K562 (cell line): ENCODE data around the gene BRAF. TPM values are rescaled to one million over a fixed set of nuclear protein-coding genes. Genes with fewer than 3 reads are reported as not detected.
A peak's percentile ranks its signal among the peaks of the same experiment; 100 is the strongest.

Experiments used
- ATF1 ChIP-seq, 2 experiments: fragments of 450-650 bp in 1 of 2; IDR thresholded peaks; 2 replicates each; pipeline ENCODE4 v1.6.1; 2016; ENCODE audit warnings: missing compliant biosample characterization in 1 of 2, missing genetic modification characterization in 1 of 2
- EHMT2 ChIP-seq: fragments of 450-650 bp; IDR thresholded peaks from 2 replicates; pipeline ENCODE4 v1.6.1; 2018; ENCODE audit warnings: antibody characterized with exemption
- EZH2 ChIP-seq: IDR thresholded peaks from 2 replicates; pipeline ENCODE4 v1.6.1; 2012; ENCODE audit warnings: low read depth, mild to moderate bottlenecking, inconsistent platforms, low read length, borderline replicate concordance
- FOSL1 ChIP-seq: fragments of 200-800 bp; sonication (Bioruptor generic); conservative IDR thresholded peaks from 2 replicates; pipeline ENCODE4 v1.6.1; 2016; ENCODE audit warnings: missing genetic modification characterization, missing compliant biosample characterization
- HDAC8 ChIP-seq: fragments of 450-650 bp; IDR thresholded peaks from 2 replicates; pipeline ENCODE4 v1.6.1; 2016; ENCODE audit warnings: mild to moderate bottlenecking, missing genetic modification characterization, moderate library complexity, missing compliant biosample characterization
- HMGXB4 ChIP-seq: sonication (generic); formaldehyde crosslinking; IDR thresholded peaks from 2 replicates; pipeline ENCODE4 v1.8.1; 2023; ENCODE audit warnings: mild to moderate bottlenecking, missing genetic modification reagents
- MAZ ChIP-seq, 2 experiments: fragments of 450-650 bp in 1 of 2; sonication (generic) in 1 of 2; formaldehyde crosslinking; IDR thresholded peaks in 1 of 2; conservative IDR thresholded peaks in 1 of 2; 2 replicates each; pipeline versions ENCODE4 v1.4.0 to v1.5.0; 2020; ENCODE audit warnings: mild to moderate bottlenecking in 1 of 2, missing genetic modification reagents in 1 of 2
- NUFIP1 ChIP-seq: fragments of 450-650 bp; IDR thresholded peaks from 2 replicates; pipeline ENCODE4 v1.6.1; 2018; ENCODE audit not compliant: partially characterized antibody
- POLR2A ChIP-seq: fragments of 450-650 bp; conservative IDR thresholded peaks from 2 replicates; pipeline ENCODE4 v1.6.1; 2016
- RBM14 ChIP-seq: fragments of 200-400 bp; formaldehyde crosslinking; IDR thresholded peaks from 2 replicates; pipeline ENCODE4 v1.6.1; 2018; ENCODE audit warnings: low read depth, mild to moderate bottlenecking, low read length, moderate library complexity, borderline replicate concordance; ENCODE audit not compliant: insufficient read depth
- RFX7 ChIP-seq: fragments of 250-450 bp; sonication (Bioruptor Pico); IDR thresholded peaks from 2 replicates; pipeline ENCODE4 v1.5.1; 2021; ENCODE audit warnings: mild to moderate bottlenecking
- SOX6 ChIP-seq: fragments of 450-650 bp; IDR thresholded peaks from 2 replicates; pipeline ENCODE4 v1.6.1; 2014; ENCODE audit warnings: mild to moderate bottlenecking
- ZEB2 ChIP-seq: fragments of 450-650 bp; IDR thresholded peaks from 2 replicates; pipeline ENCODE4 v1.6.1; 2016
- ZNF197 ChIP-seq: fragments of 200-800 bp; sonication (Bioruptor generic); IDR thresholded peaks from 2 replicates; pipeline ENCODE4 v1.6.1; 2016; ENCODE audit warnings: low read depth, missing genetic modification characterization, missing compliant biosample characterization
- ZNF436 ChIP-seq: fragments of 250-450, 450-650 bp; sonication (Bioruptor Pico); formaldehyde crosslinking; IDR thresholded peaks from 2 replicates; pipeline ENCODE4 v1.7.0; 2020; ENCODE audit warnings: mild to moderate bottlenecking
- ZNF507 ChIP-seq: conservative IDR thresholded peaks from 2 replicates; pipeline ENCODE4 v1.6.1; 2017; ENCODE audit warnings: missing genetic modification characterization, missing compliant biosample characterization
- polyA plus RNA-seq, 8 experiments: library from polyadenylated mRNA; depleted of rRNA in 4 of 8; stranded (reverse) in 5 of 8; unstranded in 3 of 8; fragments of >200 nt; fragmentation: Nextera tagmentation in 2 of 8; fragmentation: Illumina TruSeq in 1 of 8; extraction: Ambion mirVana in 2 of 8; extraction: Trizol in 1 of 8; gene quantifications; 2 replicates each; pipeline versions ENCODE4 v1.2.1 to v1.2.3, GENCODE V29; 2011 to 2014; ENCODE audit warnings: inconsistent platforms in 1 of 8, missing spikeins in 1 of 8
- total RNA-seq, 7 experiments: library from RNA; depleted of rRNA in 6 of 7; stranded (reverse); fragments of >200 nt in 6 of 7; fragmentation: Illumina TruSeq in 2 of 7; extraction: Trizol in 2 of 7; gene quantifications; 2 replicates each; pipeline versions ENCODE4 v1.2.1 to v1.2.3, GENCODE V29; 2011 to 2021; ENCODE audit warnings: low replicate concordance in 1 of 7
- TF ChIP-seq, protein P1 (sequence below): sonication (generic); formaldehyde crosslinking; IDR thresholded peaks from 2 replicates; pipeline ENCODE4 v1.5.0; 2020; ENCODE audit warnings: missing genetic modification reagents
- TF ChIP-seq, protein P2 (sequence below), 2 experiments: fragments of 200-800 bp in 1 of 2; sonication (Bioruptor generic) in 1 of 2; sonication (generic) in 1 of 2; formaldehyde crosslinking in 1 of 2; IDR thresholded peaks in 1 of 2; conservative IDR thresholded peaks in 1 of 2; 2 replicates each; pipeline versions ENCODE4 v1.5.0 to v1.6.1; 2016 to 2020; ENCODE audit warnings: missing compliant biosample characterization in 1 of 2, missing genetic modification characterization in 1 of 2, missing genetic modification reagents in 1 of 2
- TF ChIP-seq, protein P3 (sequence below): fragments of 450-650 bp; formaldehyde crosslinking; IDR thresholded peaks from 2 replicates; pipeline ENCODE4 v1.4.0; 2020; ENCODE audit warnings: mild to moderate bottlenecking, moderate library complexity
- TF ChIP-seq, protein P4 (sequence below): fragments of 450-650 bp; IDR thresholded peaks from one replicate; pipeline ENCODE4 v1.6.1; 2018; ENCODE audit warnings: mild to moderate bottlenecking, moderate library complexity; ENCODE audit not compliant: partially characterized antibody
- TF ChIP-seq, protein P5 (sequence below): sonication (generic); formaldehyde crosslinking; IDR thresholded peaks from 2 replicates; pipeline ENCODE4 v1.9.0; 2022; ENCODE audit warnings: mild to moderate bottlenecking, missing genetic modification reagents

The BRAF gene
- total and polyA plus RNA-seq, 9 of the 15 experiments (the other 6 are each of a cell fraction or from before 2014, with no cell fraction given): 3.6 to 38.3 (median 21.9) TPM

DNA sequence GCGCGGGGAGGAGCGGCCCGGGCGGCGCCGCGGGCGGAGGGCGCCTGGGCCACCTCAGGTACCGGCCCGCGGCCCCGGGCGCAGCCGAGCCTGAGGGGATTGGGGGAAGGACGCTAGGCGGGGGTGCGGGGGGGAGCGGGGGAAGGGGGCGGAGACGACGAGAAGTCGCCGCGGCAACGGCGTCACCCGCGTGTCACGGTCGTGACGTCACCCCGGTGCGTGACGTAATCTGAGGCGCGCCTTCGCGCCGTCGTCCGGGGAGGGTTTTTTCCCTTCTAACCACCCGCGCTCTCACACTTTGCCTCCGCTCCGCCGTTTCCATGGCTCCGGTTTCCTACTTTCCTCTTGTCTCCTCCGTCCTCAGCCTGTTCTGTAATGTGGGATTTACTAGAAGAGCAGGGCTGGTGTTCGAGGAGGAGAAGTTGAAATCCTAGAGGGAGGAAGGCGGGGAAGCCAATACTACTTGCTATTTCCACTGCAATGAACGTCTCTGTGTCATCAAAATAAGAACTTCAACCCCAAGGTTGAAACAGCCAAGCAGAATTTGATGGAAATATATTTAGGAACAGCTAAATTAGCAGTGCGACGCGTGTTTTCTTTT, at the start of gene BRAF (continued):
- TF ChIP-seq ATF1 (CRISPR knock-in tag; IDR thresholded peaks at IDR 0.05) (peak; percentile 97), ATF1 (tag; IDR thresholded peaks at IDR 0.05) (peak; percentile 100), FOSL1 (tag) (peak; percentile 80), EZH2 (no peak), HDAC8 (tag) (no peak), NUFIP1 (no peak), MAZ (CRISPR knock-in tag; conservative IDR thresholded peaks at IDR 0.05 in 1 of 2, IDR thresholded peaks at IDR 0.05 in 1 of 2) (peak; percentile 34 to 80), ZNF436 (CRISPR knock-in tag) (no peak), EHMT2 (peak; percentile 64; the same call in 1 of the 2 replicates), ZEB2 (peak; percentile 39; the same call in 1 of the 2 replicates), SOX6 (peak; percentile 55), RBM14 (no peak), HMGXB4 (CRISPR knock-in tag) (no peak), RFX7 (CRISPR knock-in tag) (no peak), POLR2A (peak; percentile 97), ZNF197 (CRISPR knock-in tag) (peak; percentile 63; the same call in 1 of the 2 replicates), ZNF507 (tag) (no peak)
- TF ChIP-seq, protein P1, sequence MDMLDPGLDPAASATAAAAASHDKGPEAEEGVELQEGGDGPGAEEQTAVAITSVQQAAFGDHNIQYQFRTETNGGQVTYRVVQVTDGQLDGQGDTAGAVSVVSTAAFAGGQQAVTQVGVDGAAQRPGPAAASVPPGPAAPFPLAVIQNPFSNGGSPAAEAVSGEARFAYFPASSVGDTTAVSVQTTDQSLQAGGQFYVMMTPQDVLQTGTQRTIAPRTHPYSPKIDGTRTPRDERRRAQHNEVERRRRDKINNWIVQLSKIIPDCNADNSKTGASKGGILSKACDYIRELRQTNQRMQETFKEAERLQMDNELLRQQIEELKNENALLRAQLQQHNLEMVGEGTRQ (CRISPR knock-in tag): no peak
- TF ChIP-seq, protein P2, sequence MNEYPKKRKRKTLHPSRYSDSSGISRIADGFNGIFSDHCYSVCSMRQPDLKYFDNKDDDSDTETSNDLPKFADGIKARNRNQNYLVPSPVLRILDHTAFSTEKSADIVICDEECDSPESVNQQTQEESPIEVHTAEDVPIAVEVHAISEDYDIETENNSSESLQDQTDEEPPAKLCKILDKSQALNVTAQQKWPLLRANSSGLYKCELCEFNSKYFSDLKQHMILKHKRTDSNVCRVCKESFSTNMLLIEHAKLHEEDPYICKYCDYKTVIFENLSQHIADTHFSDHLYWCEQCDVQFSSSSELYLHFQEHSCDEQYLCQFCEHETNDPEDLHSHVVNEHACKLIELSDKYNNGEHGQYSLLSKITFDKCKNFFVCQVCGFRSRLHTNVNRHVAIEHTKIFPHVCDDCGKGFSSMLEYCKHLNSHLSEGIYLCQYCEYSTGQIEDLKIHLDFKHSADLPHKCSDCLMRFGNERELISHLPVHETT (CRISPR knock-in tag; conservative IDR thresholded peaks at IDR 0.05 in 1 of 2, IDR thresholded peaks at IDR 0.05 in 1 of 2): no peak; a peak in 2 of 4 replicates
- TF ChIP-seq, protein P3, sequence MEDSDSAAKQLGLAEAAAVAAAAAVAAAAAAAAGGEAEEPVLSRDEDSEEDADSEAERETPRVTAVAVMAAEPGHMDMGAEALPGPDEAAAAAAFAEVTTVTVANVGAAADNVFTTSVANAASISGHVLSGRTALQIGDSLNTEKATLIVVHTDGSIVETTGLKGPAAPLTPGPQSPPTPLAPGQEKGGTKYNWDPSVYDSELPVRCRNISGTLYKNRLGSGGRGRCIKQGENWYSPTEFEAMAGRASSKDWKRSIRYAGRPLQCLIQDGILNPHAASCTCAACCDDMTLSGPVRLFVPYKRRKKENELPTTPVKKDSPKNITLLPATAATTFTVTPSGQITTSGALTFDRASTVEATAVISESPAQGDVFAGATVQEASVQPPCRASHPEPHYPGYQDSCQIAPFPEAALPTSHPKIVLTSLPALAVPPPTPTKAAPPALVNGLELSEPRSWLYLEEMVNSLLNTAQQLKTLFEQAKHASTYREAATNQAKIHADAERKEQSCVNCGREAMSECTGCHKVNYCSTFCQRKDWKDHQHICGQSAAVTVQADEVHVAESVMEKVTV: no peak
- TF ChIP-seq, protein P4, sequence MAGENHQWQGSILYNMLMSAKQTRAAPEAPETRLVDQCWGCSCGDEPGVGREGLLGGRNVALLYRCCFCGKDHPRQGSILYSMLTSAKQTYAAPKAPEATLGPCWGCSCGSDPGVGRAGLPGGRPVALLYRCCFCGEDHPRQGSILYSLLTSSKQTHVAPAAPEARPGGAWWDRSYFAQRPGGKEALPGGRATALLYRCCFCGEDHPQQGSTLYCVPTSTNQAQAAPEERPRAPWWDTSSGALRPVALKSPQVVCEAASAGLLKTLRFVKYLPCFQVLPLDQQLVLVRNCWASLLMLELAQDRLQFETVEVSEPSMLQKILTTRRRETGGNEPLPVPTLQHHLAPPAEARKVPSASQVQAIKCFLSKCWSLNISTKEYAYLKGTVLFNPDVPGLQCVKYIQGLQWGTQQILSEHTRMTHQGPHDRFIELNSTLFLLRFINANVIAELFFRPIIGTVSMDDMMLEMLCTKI: no peak
- TF ChIP-seq, protein P5, sequence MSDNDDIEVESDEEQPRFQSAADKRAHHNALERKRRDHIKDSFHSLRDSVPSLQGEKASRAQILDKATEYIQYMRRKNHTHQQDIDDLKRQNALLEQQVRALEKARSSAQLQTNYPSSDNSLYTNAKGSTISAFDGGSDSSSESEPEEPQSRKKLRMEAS (CRISPR knock-in tag): peak; percentile 48; the same call in 1 of the 2 replicates
